ENCODE results near the gene SWI5.
A peak's percentile ranks its signal among the peaks of the same experiment; 100 is the strongest.

SWI5 gene

DNA sequence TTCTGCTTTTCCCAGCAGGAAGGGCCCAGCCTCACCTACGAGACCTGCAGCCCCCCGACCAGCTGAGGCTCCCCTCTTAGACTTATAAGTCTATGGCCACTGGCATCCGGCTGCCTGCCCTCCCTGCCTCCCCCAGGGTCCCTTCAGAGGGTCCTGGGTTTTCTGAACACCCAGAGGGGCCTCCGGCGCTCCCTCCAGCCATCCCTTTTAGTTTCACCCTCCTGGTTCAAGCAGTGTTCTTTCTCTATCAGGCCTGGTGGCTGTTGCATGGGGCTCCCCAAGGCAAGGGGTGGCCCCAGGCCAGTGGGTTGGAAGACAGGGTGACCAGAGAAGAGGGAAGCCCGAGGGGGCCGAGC lies 22.1 kb upstream of the SWI5 start:
- FAIRE-seq (no peak), DNase-seq (ENCODE audit: insufficient read length) (no peak)
- no peak for TF ChIP-seq POLR2AphosphoS5 (IDR thresholded peaks at IDR 0.05; ENCODE audit: low read depth, low read length)
- TF ChIP-seq TAF1 (IDR thresholded peaks at IDR 0.05; ENCODE audit: borderline replicate concordance, low read depth, low read length): no peak
- no peak for TF ChIP-seq POLR2A (IDR thresholded peaks at IDR 0.05; ENCODE audit: low read depth, low read length)

GRCh38 chr9:128254362-128254761 lies 21.7 kb upstream of the SWI5 start:
- DNase-seq (ENCODE audit: insufficient read length): no peak
- FAIRE-seq: no peak
- TF ChIP-seq POLR2A (IDR thresholded peaks at IDR 0.05; ENCODE audit: low read depth, low read length) (no peak), TAF1 (IDR thresholded peaks at IDR 0.05; ENCODE audit: borderline replicate concordance, low read depth, low read length) (no peak), POLR2AphosphoS5 (IDR thresholded peaks at IDR 0.05; ENCODE audit: low read depth, low read length) (no peak)

DNA sequence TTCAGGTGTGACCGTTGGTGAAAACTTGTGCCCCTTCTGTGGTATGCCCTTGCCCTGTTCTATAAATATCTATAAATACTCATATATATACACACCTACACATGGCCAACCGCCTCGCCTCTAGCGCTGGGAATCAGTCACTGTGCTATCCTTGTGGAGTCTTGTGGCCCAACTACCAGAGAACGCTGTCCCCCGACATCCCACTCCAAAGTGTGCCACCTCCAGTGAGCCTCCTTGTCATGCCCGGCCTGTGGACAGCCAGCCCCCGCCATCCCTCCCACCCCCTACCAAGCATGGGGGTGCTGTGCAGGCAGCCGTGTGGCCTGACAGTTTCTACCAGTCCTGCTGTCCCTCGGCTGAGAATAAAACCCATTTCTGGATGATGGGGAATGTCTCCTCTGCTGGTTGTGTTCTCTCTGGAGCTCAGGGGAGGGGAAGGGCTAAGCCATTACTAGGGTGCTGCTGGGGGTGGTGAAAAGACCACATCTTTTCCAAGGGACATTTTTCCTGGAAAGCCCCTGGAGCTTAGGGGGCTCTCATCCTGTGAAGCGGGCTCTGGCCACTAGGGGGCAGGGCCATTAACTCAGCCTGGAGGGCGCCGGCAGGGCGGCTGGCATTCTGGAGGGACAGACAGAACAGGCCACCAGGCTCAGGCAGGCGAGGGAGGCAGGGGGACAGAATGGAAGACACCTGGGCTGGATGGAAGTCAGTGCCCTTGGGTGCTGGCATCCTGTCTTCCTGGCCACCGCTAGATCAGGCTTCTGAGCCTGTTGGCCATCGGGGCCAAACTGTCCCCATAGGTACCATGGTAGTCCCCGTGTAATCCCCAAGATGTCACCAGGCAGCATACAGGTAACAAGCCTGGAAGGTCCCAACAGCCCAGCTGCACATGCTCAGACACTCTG lies 21.0 kb upstream of the SWI5 start:
- no peak for TF ChIP-seq POLR2A (IDR thresholded peaks at IDR 0.05; ENCODE audit: low read depth, low read length)
- TF ChIP-seq POLR2AphosphoS5 (IDR thresholded peaks at IDR 0.05; ENCODE audit: low read depth, low read length): no peak
- no peak for TF ChIP-seq TAF1 (IDR thresholded peaks at IDR 0.05; ENCODE audit: borderline replicate concordance, low read depth, low read length)
- no peak for FAIRE-seq
- peak; percentile 76 for DNase-seq (ENCODE audit: insufficient read length)

GRCh38 chr9:128257086-128257825 lies 18.8 kb upstream of the SWI5 start:
- no peak for FAIRE-seq
- TF ChIP-seq POLR2A (IDR thresholded peaks at IDR 0.05; ENCODE audit: low read depth, low read length) (no peak), TAF1 (IDR thresholded peaks at IDR 0.05; ENCODE audit: borderline replicate concordance, low read depth, low read length) (no peak), POLR2AphosphoS5 (IDR thresholded peaks at IDR 0.05; ENCODE audit: low read depth, low read length) (no peak)
- no peak for DNase-seq (ENCODE audit: insufficient read length)

GRCh38 chr9:128257907-128258306 lies 18.2 kb upstream of the SWI5 start:
- FAIRE-seq: no peak

GRCh38 chr9:128258326-128258725 lies 17.8 kb upstream of the SWI5 start:
- TF ChIP-seq TAF1 (IDR thresholded peaks at IDR 0.05; ENCODE audit: borderline replicate concordance, low read depth, low read length) (no peak), POLR2A (IDR thresholded peaks at IDR 0.05; ENCODE audit: low read depth, low read length) (no peak), POLR2AphosphoS5 (IDR thresholded peaks at IDR 0.05; ENCODE audit: low read depth, low read length) (no peak)
- DNase-seq (ENCODE audit: insufficient read length) (no peak), FAIRE-seq (no peak)

More at GRCh38 chr9:128257907-128258306, 18.2 kb upstream of the SWI5 start:
- TF ChIP-seq TAF1 (IDR thresholded peaks at IDR 0.05; ENCODE audit: borderline replicate concordance, low read depth, low read length) (no peak), POLR2A (IDR thresholded peaks at IDR 0.05; ENCODE audit: low read depth, low read length) (no peak), POLR2AphosphoS5 (IDR thresholded peaks at IDR 0.05; ENCODE audit: low read depth, low read length) (no peak)
- no peak for DNase-seq (ENCODE audit: insufficient read length)

DNA sequence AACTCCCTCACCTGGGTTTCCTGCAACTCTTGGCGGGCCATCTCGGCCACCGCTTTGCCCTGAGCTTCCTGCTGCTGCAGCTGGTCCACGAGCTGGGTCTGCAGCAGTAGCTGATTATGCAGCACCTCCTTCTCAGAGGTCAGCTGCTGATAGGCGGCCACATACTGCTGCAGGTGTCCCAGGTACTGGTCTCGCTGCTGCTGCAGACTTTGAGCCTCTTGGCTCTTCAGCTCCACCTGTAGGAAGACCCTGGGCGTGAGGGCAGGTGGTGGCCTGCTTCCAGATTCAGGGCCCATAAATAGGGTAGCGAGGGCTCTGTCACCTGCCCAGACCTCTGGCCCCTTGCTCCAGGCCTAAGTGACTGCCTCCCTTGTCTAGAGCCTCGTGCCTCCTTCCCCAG lies 16.9 kb upstream of the SWI5 start:
- DNase-seq (ENCODE audit: insufficient read length) (no peak), FAIRE-seq (no peak)
- TF ChIP-seq POLR2A (IDR thresholded peaks at IDR 0.05; ENCODE audit: low read depth, low read length): no peak
- no peak for TF ChIP-seq TAF1 (IDR thresholded peaks at IDR 0.05; ENCODE audit: borderline replicate concordance, low read depth, low read length)
- TF ChIP-seq POLR2AphosphoS5 (IDR thresholded peaks at IDR 0.05; ENCODE audit: low read depth, low read length): no peak

DNA sequence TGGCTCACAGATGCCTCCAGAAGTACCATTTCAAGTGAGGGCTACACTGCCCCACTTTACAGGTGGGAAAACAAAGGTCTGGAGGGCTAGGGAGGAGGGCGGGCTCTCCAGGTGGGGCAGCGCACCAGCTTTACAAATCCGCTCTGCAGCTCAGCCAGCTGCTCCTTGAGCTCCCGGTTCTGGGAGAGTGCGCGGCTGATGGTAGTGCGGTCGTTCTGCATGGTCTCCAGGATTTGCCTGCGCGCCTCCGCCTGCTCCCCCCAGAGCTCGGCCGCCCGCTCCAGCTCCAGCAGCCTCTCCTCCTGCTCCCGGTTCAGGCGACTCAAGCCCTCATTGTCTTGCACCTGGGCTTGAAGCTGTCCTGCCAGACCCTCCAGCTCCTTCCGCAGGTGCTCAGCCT lies 15.7 kb upstream of the SWI5 start:
- FAIRE-seq (no peak), DNase-seq (ENCODE audit: insufficient read length) (no peak)
- TF ChIP-seq POLR2A (IDR thresholded peaks at IDR 0.05; ENCODE audit: low read depth, low read length): no peak
- TF ChIP-seq POLR2AphosphoS5 (IDR thresholded peaks at IDR 0.05; ENCODE audit: low read depth, low read length): no peak
- TF ChIP-seq TAF1 (IDR thresholded peaks at IDR 0.05; ENCODE audit: borderline replicate concordance, low read depth, low read length): no peak

GRCh38 chr9:128262687-128263086 lies 13.4 kb upstream of the SWI5 start:
- TF ChIP-seq POLR2A (IDR thresholded peaks at IDR 0.05; ENCODE audit: low read depth, low read length) (no peak), POLR2AphosphoS5 (IDR thresholded peaks at IDR 0.05; ENCODE audit: low read depth, low read length) (no peak)
- DNase-seq (ENCODE audit: insufficient read length) (no peak), FAIRE-seq (no peak)

DNA sequence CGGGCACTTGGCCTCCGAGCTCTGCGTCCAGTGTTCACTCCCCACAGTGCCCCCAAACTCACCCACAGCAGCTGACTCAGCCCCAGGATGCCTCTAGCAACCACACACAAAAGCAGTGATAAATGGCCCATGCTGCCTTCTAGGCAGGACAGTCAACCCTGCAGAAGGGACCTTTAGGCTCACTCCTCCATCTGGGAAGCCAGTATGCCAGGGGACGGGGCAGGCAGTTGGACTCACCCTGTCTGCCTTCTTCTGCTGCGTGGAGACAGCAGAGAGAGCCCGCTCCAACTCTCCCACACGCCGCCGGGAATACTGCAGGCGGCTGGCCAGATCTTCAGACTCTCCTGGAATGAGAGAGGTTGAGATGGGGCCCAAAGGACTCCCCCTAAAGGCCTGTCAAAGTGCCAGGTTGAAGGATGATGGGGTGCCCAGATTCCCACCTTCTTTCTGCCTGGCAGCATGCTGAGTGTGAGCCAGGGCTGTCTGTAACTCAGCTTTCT lies 10.7 kb upstream of the SWI5 start:
- FAIRE-seq (no peak), DNase-seq (ENCODE audit: insufficient read length) (no peak)
- TF ChIP-seq TAF1 (IDR thresholded peaks at IDR 0.05; ENCODE audit: borderline replicate concordance, low read depth, low read length) (no peak), POLR2A (IDR thresholded peaks at IDR 0.05; ENCODE audit: low read depth, low read length) (no peak), POLR2AphosphoS5 (IDR thresholded peaks at IDR 0.05; ENCODE audit: low read depth, low read length) (no peak)

GRCh38 chr9:128266868-128267590 lies 9.0 kb upstream of the SWI5 start:
- DNase-seq (ENCODE audit: insufficient read length) (no peak), FAIRE-seq (no peak)
- TF ChIP-seq POLR2A (IDR thresholded peaks at IDR 0.05; ENCODE audit: low read depth, low read length) (no peak), POLR2AphosphoS5 (IDR thresholded peaks at IDR 0.05; ENCODE audit: low read depth, low read length) (no peak), TAF1 (IDR thresholded peaks at IDR 0.05; ENCODE audit: borderline replicate concordance, low read depth, low read length) (no peak)
